Transverse colon (tissue), 4 donors: ENCODE results near the gene MPV17L. TPM values are rescaled to one million over a fixed set of nuclear protein-coding genes. Genes with fewer than 3 reads are reported as not detected.
A peak's percentile ranks its signal among the peaks of the same experiment; 100 is the strongest.

ENCODE experiments used
- DNase-seq: peaks from one replicate; pipeline ENCODE4 v3.0.0-alpha.2; 2019
- H3K27ac ChIP-seq, 4 donors: fragments of 200-600 bp; sonication (generic); 2 replicates each; pipeline ENCODE4 v1.5.1; 2016 to 2018; ENCODE audit warnings: inconsistent platforms in 4 of 4
- H3K27me3 ChIP-seq: fragments of 200-600 bp; sonication (generic); 2 replicates; pipeline ENCODE4 v1.5.1; 2017; ENCODE audit warnings: inconsistent platforms
- H3K36me3 ChIP-seq, 4 donors: fragments of 200-600 bp; sonication (generic); 2 replicates each; pipeline ENCODE4 v1.5.1; 2017 to 2019; ENCODE audit warnings: inconsistent platforms in 4 of 4
- H3K4me1 ChIP-seq, 4 donors: fragments of 200-600 bp; sonication (generic); 2 replicates each; pipeline ENCODE4 v1.5.1; 2017 to 2020; ENCODE audit warnings: inconsistent platforms in 4 of 4
- H3K4me3 ChIP-seq, 4 donors: fragments of 200-600 bp; sonication (generic); 1 replicate in 1 of 4; 2 replicates in 3 of 4; pipeline versions ENCODE4 v1.5.1 to v1.6.1; 2017 to 2019; ENCODE audit warnings: inconsistent platforms in 4 of 4
- H3K9me3 ChIP-seq, 2 donors: fragments of 200-600 bp; sonication (generic); 2 replicates each; pipeline ENCODE4 v1.5.1; 2017 to 2019; ENCODE audit warnings: inconsistent platforms in 2 of 2
- CTCF ChIP-seq, 5 experiments: fragments of 200-600 bp in 3 of 5; fragments of 450-650 bp in 2 of 5; sonication (generic) in 3 of 5; IDR thresholded peaks; 1 replicate in 2 of 5; 2 replicates in 3 of 5; pipeline ENCODE4 v1.5.1; 2016 to 2017; ENCODE audit warnings: antibody characterized with exemption in 5 of 5, inconsistent platforms in 3 of 5, mild to moderate bottlenecking in 2 of 5, moderate library complexity in 1 of 5
- EP300 ChIP-seq: sonication (generic); formaldehyde crosslinking; IDR thresholded peaks from one replicate; pipeline ENCODE4 v1.6.1; 2017; ENCODE audit warnings: antibody characterized with exemption, low read depth
- POLR2A ChIP-seq: fragments of 450-650 bp; IDR thresholded peaks from one replicate; pipeline ENCODE4 v1.6.1; 2016; ENCODE audit warnings: antibody characterized with exemption, mild to moderate bottlenecking, moderate library complexity
- POLR2AphosphoS5 ChIP-seq, 3 donors: sonication (generic); formaldehyde crosslinking; IDR thresholded peaks; one replicate each; pipeline ENCODE4 v1.6.1; 2016; ENCODE audit warnings: antibody characterized with exemption in 3 of 3
- whole genome bisulfite sequencing, 2 donors: methylation state at CpG; one replicate each; pipeline ENCODE4 v1.1.5; 2018; ENCODE audit warnings: low coverage in 1 of 2; 5-methylcytosine and 5-hydroxymethylcytosine counted together
- in situ Hi-C, 4 donors: fragments of 200-750 bp; cut with MboI; loops; one replicate each; pipeline versions ENCODE4 v1.15.0 to v1.15.1; 2017; ENCODE audit warnings: low sequenced_read_pairs in 3 of 4, low pct_ligation_motif_present in 1 of 4, low pct_unique_long_range_greater_than_20kb in 1 of 4
- intact Hi-C: fragments of 100-400 bp; cut with DNase I; formaldehyde crosslinking; loops from one replicate; pipeline ENCODE4 v1.15.1; 2023; ENCODE audit warnings: low total_unique reads
- total RNA-seq, 4 donors: library from RNA; depleted of rRNA; stranded (reverse); fragments of >200 nt; gene quantifications; one replicate each; pipeline ENCODE4 v1.1.0, GENCODE V29; 2016

MPV17L gene
- total RNA-seq, 4 donors from 2014 or later: 0.37 to 6.3 (median 4.6) TPM

GRCh38 chr16:15434079-15434424 lies 38.5 kb downstream of the MPV17L start:
- DNase-seq: no peak
- Histone ChIP-seq H3K4me1 (peaks cover 0 to 21% (median 4%) of the 10 kb centered on the region in 4 donors), H3K9me3 (no peaks in the 10 kb centered on the region), H3K27ac (peak overlapping the region; percentile 78 to 87 (median 85)), H3K4me3 (peak overlapping the region in 3 of 4 donors; percentile 49 to 76 (median 64)), H3K36me3 (no peaks in the 10 kb centered on the region), H3K27me3 (peaks cover 37% of the 10 kb centered on the region)
- TF ChIP-seq CTCF (IDR thresholded peaks at IDR 0.05): no peak
- TF ChIP-seq EP300: no peak
- no peak for TF ChIP-seq POLR2AphosphoS5 (IDR thresholded peaks at IDR 0.05)
- no peak for TF ChIP-seq POLR2A
- intact Hi-C loops: no loop called here
- in situ Hi-C loops: loop anchor here in 1 of 4 donors (25.0 kb wide), 1 partner anchor 103 kb away; no protein-coding TSS in a partner anchor
- 43 to 47% methylated on average over 6 to 12 of the region's 12 CpGs for WGBS, 2 donors

GRCh38 chr16:15434425-15435215 lies 39.1 kb downstream of the MPV17L start, which contains the start of gene BMERB1:
Gene BMERB1 (plus strand): TSS chr16:15434588. CDS start chr16:15434654, 66 bp downstream.
- peak within 1 kb of the TSS; percentile 78 to 87 (median 85) for H3K27ac ChIP-seq

GRCh38 chr16:15435216-15435864 lies 39.8 kb downstream of the MPV17L start:
- intact Hi-C loops: no loop called here
- WGBS, 2 donors: 15 to 22% methylated on average over 3 to 18 of the region's 22 CpGs
- Histone ChIP-seq H3K27me3 (peaks cover 37% of the 10 kb centered on the region), H3K36me3 (no peaks in the 10 kb centered on the region), H3K9me3 (no peaks in the 10 kb centered on the region), H3K4me3 (peak overlapping the region; percentile 49 to 76 (median 66)), H3K27ac (peak overlapping the region; percentile 78 to 87 (median 85)), H3K4me1 (peaks cover 0 to 26% (median 5%) of the 10 kb centered on the region in 4 donors)
- in situ Hi-C loops: loop anchor here in 1 of 4 donors (25.0 kb wide), 1 partner anchor 102 kb away; no protein-coding TSS in a partner anchor
- DNase-seq: no peak
- no peak for TF ChIP-seq POLR2A
- no peak for TF ChIP-seq EP300
- no peak for TF ChIP-seq CTCF (IDR thresholded peaks at IDR 0.05)

More at GRCh38 chr16:15434425-15435215, 39.1 kb downstream of the MPV17L start, which contains the start of gene BMERB1:
- Histone ChIP-seq H3K27me3 (peaks cover 37% of the 10 kb centered on the region), H3K9me3 (no peaks in the 10 kb centered on the region), H3K36me3 (no peaks in the 10 kb centered on the region), H3K4me3 (peak within 1 kb of the TSS; percentile 49 to 76 (median 66)), H3K4me1 (peaks cover 0 to 21% (median 4%) of the 10 kb centered on the region in 4 donors)
- 4% methylated on average over 40 of the region's 63 CpGs; no CpG with 5 or more reads in 1 of the 2 donors for WGBS, 2 donors
- TF ChIP-seq CTCF (IDR thresholded peaks at IDR 0.05) (no peak), POLR2AphosphoS5 (IDR thresholded peaks at IDR 0.05) (peak; percentile 57 to 84 (median 70)), EP300 (no peak), POLR2A (peak; percentile 36)
- intact Hi-C loops: no loop called here
- peak; percentile 37 for DNase-seq
- in situ Hi-C loops: loop anchor here in 1 of 4 donors (25.0 kb wide), 1 partner anchor 103 kb away; no protein-coding TSS in a partner anchor

GRCh38 chr16:15439102-15439501 lies 43.5 kb downstream of the MPV17L start:
- intact Hi-C loops: loop anchor here (2.0 kb wide), 1 partner anchor 758 kb away; no protein-coding TSS in a partner anchor
- Histone ChIP-seq H3K4me1 (peaks cover 0 to 31% (median 5%) of the 10 kb centered on the region in 4 donors), H3K27me3 (peaks cover 23% of the 10 kb centered on the region), H3K36me3 (no peaks in the 10 kb centered on the region), H3K4me3 (no peak overlapping the region), H3K9me3 (no peaks in the 10 kb centered on the region), H3K27ac (no peak overlapping the region)
- in situ Hi-C loops: loop anchor here in 1 of 4 donors (25.0 kb wide), 1 partner anchor 98 kb away; no protein-coding TSS in a partner anchor
- DNase-seq: no peak
- 86 to 92% methylated on average over 3 to 4 of the region's 4 CpGs for WGBS, 2 donors
- TF ChIP-seq CTCF (IDR thresholded peaks at IDR 0.05): no peak
- TF ChIP-seq POLR2A: no peak
- no peak for TF ChIP-seq POLR2AphosphoS5 (IDR thresholded peaks at IDR 0.05)
- no peak for TF ChIP-seq EP300
